ENCODE results near the gene FCER2. TPM values are rescaled to one million over a fixed set of nuclear protein-coding genes. Genes with fewer than 3 reads are reported as not detected.

Gene FCER2
- polyA plus RNA-seq, 5 donors, result 0.11 to 0.67 (median 0.31) TPM

Other genes with a start within 250 kb of the FCER2 start
- 1 to 10 TPM; 2.8 to 5.7 (median 3.3) TPM for gene PEX11G, start 213.1 kb downstream of the FCER2 start, polyA plus RNA-seq (ENCODE audit: insufficient read depth in 1 of 5, insufficient read length in 5 of 5, low replicate concordance in 1 of 5)
- gene ZNF358, start 186.0 kb downstream of the FCER2 start, polyA plus RNA-seq (ENCODE audit: insufficient read depth in 1 of 5, insufficient read length in 5 of 5, low replicate concordance in 1 of 5), result 10 to 100 TPM; 29.6 to 80.0 (median 44.2) TPM
- 10 to 100 TPM; 11.0 to 19.2 (median 12.9) TPM for gene MCOLN1, start 179.5 kb downstream of the FCER2 start, polyA plus RNA-seq (ENCODE audit: insufficient read depth in 1 of 5, insufficient read length in 5 of 5, low replicate concordance in 1 of 5)
- 10 to 100 TPM; 25.2 to 45.6 (median 31.1) TPM for gene PNPLA6, start 166.4 kb downstream of the FCER2 start, polyA plus RNA-seq (ENCODE audit: insufficient read depth in 1 of 5, insufficient read length in 5 of 5, low replicate concordance in 1 of 5)
- gene CAMSAP3, start 106.3 kb downstream of the FCER2 start, polyA plus RNA-seq (ENCODE audit: insufficient read depth in 1 of 5, insufficient read length in 5 of 5, low replicate concordance in 1 of 5), result 10 to 100 TPM in 3 of 5 donors, 1 to 10 TPM in 2; 7.8 to 19.7 (median 13.1) TPM
- 10 to 100 TPM; 24.0 to 39.6 (median 31.0) TPM for gene XAB2, start 72.6 kb downstream of the FCER2 start, polyA plus RNA-seq (ENCODE audit: insufficient read depth in 1 of 5, insufficient read length in 5 of 5, low replicate concordance in 1 of 5)
- 100 to 1,000 TPM in 2 of 5 donors, 10 to 100 TPM in 3; 79.6 to 108 (median 93.7) TPM for gene PET100, start 72.3 kb downstream of the FCER2 start, polyA plus RNA-seq (ENCODE audit: insufficient read depth in 1 of 5, insufficient read length in 5 of 5, low replicate concordance in 1 of 5)
- 1 to 10 TPM in 3 of 5 donors, under 1 TPM in 2; 0.94 to 1.2 (median 1.0) TPM for gene PCP2, start 68.4 kb downstream of the FCER2 start, polyA plus RNA-seq (ENCODE audit: insufficient read depth in 1 of 5, insufficient read length in 5 of 5, low replicate concordance in 1 of 5)
- gene STXBP2, start 65.0 kb downstream of the FCER2 start, polyA plus RNA-seq (ENCODE audit: insufficient read depth in 1 of 5, insufficient read length in 5 of 5, low replicate concordance in 1 of 5), result 10 to 100 TPM; 27.3 to 42.6 (median 35.3) TPM
- 1 to 10 TPM in 4 of 5 donors, under 1 TPM in 1; 0.84 to 4.3 (median 1.5) TPM for gene RETN, start 33.1 kb downstream of the FCER2 start, polyA plus RNA-seq (ENCODE audit: insufficient read depth in 1 of 5, insufficient read length in 5 of 5, low replicate concordance in 1 of 5)
- 1 to 10 TPM in 1 of 5 donors, under 1 TPM in 4; 0.25 to 1.1 (median 0.63) TPM for gene MCEMP1, start 25.0 kb downstream of the FCER2 start, polyA plus RNA-seq (ENCODE audit: insufficient read depth in 1 of 5, insufficient read length in 5 of 5, low replicate concordance in 1 of 5)
- 10 to 100 TPM; 27.3 to 64.9 (median 34.7) TPM for gene TRAPPC5, start 21.3 kb downstream of the FCER2 start, polyA plus RNA-seq (ENCODE audit: insufficient read depth in 1 of 5, insufficient read length in 5 of 5, low replicate concordance in 1 of 5)
- under 1 TPM in 3 of 5 donors, not detected in 2; 0.25 to 0.31 (median 0.28) TPM for gene CLEC4G, start 30.0 kb upstream of the FCER2 start, polyA plus RNA-seq (ENCODE audit: insufficient read depth in 1 of 5, insufficient read length in 5 of 5, low replicate concordance in 1 of 5)
- 1 to 10 TPM; 2.1 to 3.3 (median 3.3) TPM for gene CD209, start 45.4 kb upstream of the FCER2 start, polyA plus RNA-seq (ENCODE audit: insufficient read depth in 1 of 5, insufficient read length in 5 of 5, low replicate concordance in 1 of 5)
- gene CLEC4M, start 61.1 kb upstream of the FCER2 start, polyA plus RNA-seq (ENCODE audit: insufficient read depth in 1 of 5, insufficient read length in 5 of 5, low replicate concordance in 1 of 5), result 1 to 10 TPM in 3 of 5 donors, under 1 TPM in 2; 0.85 to 2.3 (median 1.4) TPM
- gene EVI5L, start 128.1 kb upstream of the FCER2 start, polyA plus RNA-seq (ENCODE audit: insufficient read depth in 1 of 5, insufficient read length in 5 of 5, low replicate concordance in 1 of 5), result 10 to 100 TPM; 10.9 to 17.6 (median 12.6) TPM
- 10 to 100 TPM in 3 of 5 donors, 1 to 10 TPM in 2; 6.5 to 16.9 (median 11.2) TPM for gene PRR36, start 172.3 kb upstream of the FCER2 start, polyA plus RNA-seq (ENCODE audit: insufficient read depth in 1 of 5, insufficient read length in 5 of 5, low replicate concordance in 1 of 5)
- 1 to 10 TPM; 3.9 to 5.0 (median 4.2) TPM for gene LRRC8E, start 186.4 kb upstream of the FCER2 start, polyA plus RNA-seq (ENCODE audit: insufficient read depth in 1 of 5, insufficient read length in 5 of 5, low replicate concordance in 1 of 5)
- 10 to 100 TPM; 22.2 to 36.8 (median 29.5) TPM for gene MAP2K7, start 201.7 kb upstream of the FCER2 start, polyA plus RNA-seq (ENCODE audit: insufficient read depth in 1 of 5, insufficient read length in 5 of 5, low replicate concordance in 1 of 5)
- gene TGFBR3L, start 212.7 kb upstream of the FCER2 start, polyA plus RNA-seq (ENCODE audit: insufficient read depth in 1 of 5, insufficient read length in 5 of 5, low replicate concordance in 1 of 5), result under 1 TPM in 2 of 5 donors, not detected in 3; 0.23 to 0.39 TPM
- gene SNAPC2, start 218.2 kb upstream of the FCER2 start, polyA plus RNA-seq (ENCODE audit: insufficient read depth in 1 of 5, insufficient read length in 5 of 5, low replicate concordance in 1 of 5), result 10 to 100 TPM in 4 of 5 donors, 1 to 10 TPM in 1; 9.2 to 24.0 (median 15.5) TPM
- 10 to 100 TPM in 2 of 5 donors, 1 to 10 TPM in 3; 5.0 to 22.3 (median 7.2) TPM for gene CTXN1, start 224.0 kb upstream of the FCER2 start, polyA plus RNA-seq (ENCODE audit: insufficient read depth in 1 of 5, insufficient read length in 5 of 5, low replicate concordance in 1 of 5)
- gene TIMM44, start 241.5 kb upstream of the FCER2 start, polyA plus RNA-seq (ENCODE audit: insufficient read depth in 1 of 5, insufficient read length in 5 of 5, low replicate concordance in 1 of 5), result 10 to 100 TPM; 32.7 to 55.9 (median 43.7) TPM

Measured in right lung (tissue), 5 donors.